Measurements from ENCODE around the gene NTF3.

The NTF3 gene

GRCh38 chr12:5514545-5514944, 82.6 kb downstream of the NTF3 start:
- no peak overlapping the region for H3K4me3 ChIP-seq (ENCODE audit: low read depth, low read length)
- DNase-seq (ENCODE audit: low read depth) = no peak
- TF ChIP-seq MAX (IDR thresholded peaks at IDR 0.05; ENCODE audit: low read depth, low read length) = no peak
- no peak for TF ChIP-seq MYC (IDR thresholded peaks at IDR 0.05; ENCODE audit: low read depth, low read length)
- no peak for TF ChIP-seq POLR2A (IDR thresholded peaks at IDR 0.05; ENCODE audit: extremely low read depth, insufficient read length)
- TF ChIP-seq CTCF (IDR thresholded peaks at IDR 0.05; ENCODE audit: low read depth, low read length) = no peak

GRCh38 chr12:5515458-5515857, 83.5 kb downstream of the NTF3 start:
- no peak for TF ChIP-seq MYC (IDR thresholded peaks at IDR 0.05; ENCODE audit: low read depth, low read length)
- no peak for TF ChIP-seq POLR2A (IDR thresholded peaks at IDR 0.05; ENCODE audit: extremely low read depth, insufficient read length)
- TF ChIP-seq MAX (IDR thresholded peaks at IDR 0.05; ENCODE audit: low read depth, low read length) = no peak
- no peak for TF ChIP-seq CTCF (IDR thresholded peaks at IDR 0.05; ENCODE audit: low read depth, low read length)
- H3K4me3 ChIP-seq (ENCODE audit: low read depth, low read length) = no peak overlapping the region
- DNase-seq (ENCODE audit: low read depth) = no peak

GRCh38 chr12:5516371-5517241, 84.7 kb downstream of the NTF3 start:
- no peak overlapping the region for H3K4me3 ChIP-seq (ENCODE audit: low read depth, low read length)
- no peak for TF ChIP-seq MYC (IDR thresholded peaks at IDR 0.05; ENCODE audit: low read depth, low read length)
- DNase-seq (ENCODE audit: low read depth) = no peak

- no peak for TF ChIP-seq POLR2A (IDR thresholded peaks at IDR 0.05; ENCODE audit: extremely low read depth, insufficient read length)
- no peak for TF ChIP-seq CTCF (IDR thresholded peaks at IDR 0.05; ENCODE audit: low read depth, low read length)
- no peak for TF ChIP-seq MAX (IDR thresholded peaks at IDR 0.05; ENCODE audit: low read depth, low read length)
- TF ChIP-seq MYC (IDR thresholded peaks at IDR 0.05; ENCODE audit: low read depth, low read length) = no peak
- no peak for DNase-seq (ENCODE audit: low read depth)
- H3K4me3 ChIP-seq (ENCODE audit: low read depth, low read length) = no peak overlapping the region
These were observed 86.9 kb downstream of the NTF3 start for GRCh38 chr12:5518584-5519365.

- no peak for DNase-seq (ENCODE audit: low read depth)
- no peak overlapping the region for H3K4me3 ChIP-seq (ENCODE audit: low read depth, low read length)
- TF ChIP-seq CTCF (IDR thresholded peaks at IDR 0.05; ENCODE audit: low read depth, low read length) = no peak
These were observed 88.1 kb downstream of the NTF3 start for GRCh38 chr12:5520037-5520436.

- no peak for DNase-seq (ENCODE audit: low read depth)
- no peak for TF ChIP-seq CTCF (IDR thresholded peaks at IDR 0.05; ENCODE audit: low read depth, low read length)
- no peak for TF ChIP-seq POLR2A (IDR thresholded peaks at IDR 0.05; ENCODE audit: extremely low read depth, insufficient read length)
- TF ChIP-seq MAX (IDR thresholded peaks at IDR 0.05; ENCODE audit: low read depth, low read length) = no peak
- TF ChIP-seq MYC (IDR thresholded peaks at IDR 0.05; ENCODE audit: low read depth, low read length) = no peak
- no peak overlapping the region for H3K4me3 ChIP-seq (ENCODE audit: low read depth, low read length)
These were observed 88.9 kb downstream of the NTF3 start for GRCh38 chr12:5520831-5521230.

Data from NB4 (cell line).